Activated CD4-positive, CD25-positive, alpha-beta regulatory T cell treated with anti-CD3 and anti-CD28 coated beads, Interleukin-2, amount 50 U/mL, for 72 hours (primary cell): ENCODE measurements around the gene AGAP1.

Experiments
- DNase-seq: peaks from one replicate; pipeline ENCODE4 v3.0.0; 2021

Gene AGAP1

DNA sequence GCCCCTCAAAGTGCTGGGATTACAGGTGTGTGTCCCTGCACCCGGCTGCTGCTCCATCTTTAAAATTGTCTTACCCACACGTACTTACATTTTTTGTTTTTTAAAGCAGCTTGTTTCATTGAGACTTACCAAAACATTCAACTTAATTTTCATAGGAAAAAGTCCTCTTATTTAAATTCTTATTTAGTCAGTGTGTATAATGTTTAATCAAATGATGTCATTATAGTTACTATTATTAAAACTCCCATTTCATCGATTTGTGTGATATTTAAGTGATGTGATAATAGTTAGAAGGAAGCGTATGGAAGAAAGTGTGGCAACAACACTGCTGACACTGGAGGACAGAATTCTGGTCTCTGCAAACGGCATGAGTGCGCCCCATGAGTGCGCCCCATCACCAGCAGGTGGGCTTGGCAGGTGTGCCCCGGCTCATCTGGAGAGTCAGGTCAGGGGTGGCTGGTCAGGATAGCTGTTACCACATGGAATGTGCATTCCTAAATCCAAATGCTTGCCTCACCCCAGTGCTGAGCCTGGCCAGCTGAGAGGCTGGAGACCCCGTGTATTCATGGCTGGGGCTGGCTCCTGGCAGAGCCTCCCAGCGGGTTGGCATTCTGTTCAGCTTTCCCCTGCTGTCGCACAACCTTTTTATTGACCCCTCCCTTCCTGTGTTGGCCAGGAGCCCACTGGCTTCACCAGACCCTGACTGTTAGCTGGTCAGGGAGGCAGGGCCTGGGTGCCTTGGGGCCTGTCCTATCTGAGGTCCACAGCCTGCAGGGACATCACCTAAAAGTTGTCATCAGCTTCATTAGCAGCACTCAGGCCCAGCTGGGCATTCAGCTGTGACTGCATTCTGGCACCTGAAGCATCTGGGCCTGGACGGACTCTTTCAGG, 79.7 kb downstream of the AGAP1 start:
- DNase-seq: no peak

DNA sequence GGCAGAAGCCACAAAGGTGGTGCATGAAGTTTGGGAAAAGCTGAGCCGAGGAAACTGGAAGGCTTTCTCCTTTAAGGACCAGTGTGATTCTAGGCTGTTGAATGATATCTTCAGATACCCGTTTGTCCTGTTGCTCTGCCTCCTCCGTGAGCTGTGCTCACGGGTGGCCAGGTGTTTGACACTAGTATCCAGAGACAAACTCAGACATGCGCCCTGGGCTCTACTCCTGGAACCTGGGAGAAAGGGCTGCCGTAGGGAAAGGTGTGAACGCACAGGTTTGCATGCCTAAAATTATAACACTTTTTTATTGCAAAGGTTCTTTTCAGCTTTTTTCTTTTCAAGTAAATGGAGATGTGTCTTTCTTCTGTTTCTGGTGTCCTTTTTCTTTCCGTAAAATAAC, 81.6 kb downstream of the AGAP1 start:
- no peak for DNase-seq

DNA sequence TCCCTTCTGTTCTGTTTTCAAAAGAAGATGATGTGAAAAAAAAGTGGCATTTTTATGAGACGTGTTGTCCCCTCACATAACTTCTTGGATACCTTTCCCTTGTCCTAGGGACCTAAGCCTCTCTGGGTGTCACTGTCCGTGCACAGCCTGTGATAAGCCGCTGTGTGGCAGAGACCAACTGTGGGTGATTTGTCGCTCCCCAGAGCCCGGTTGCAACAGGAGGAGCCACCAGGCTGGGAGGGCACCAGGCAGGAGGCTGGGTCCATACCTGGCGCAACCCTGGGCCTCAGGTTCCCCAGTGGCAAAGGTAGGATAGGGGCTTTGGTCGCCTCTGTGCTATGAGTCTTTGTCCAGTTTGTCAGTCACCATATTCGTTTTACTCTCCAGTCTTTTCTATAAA, 82.1 kb downstream of the AGAP1 start:
- DNase-seq: no peak

DNA sequence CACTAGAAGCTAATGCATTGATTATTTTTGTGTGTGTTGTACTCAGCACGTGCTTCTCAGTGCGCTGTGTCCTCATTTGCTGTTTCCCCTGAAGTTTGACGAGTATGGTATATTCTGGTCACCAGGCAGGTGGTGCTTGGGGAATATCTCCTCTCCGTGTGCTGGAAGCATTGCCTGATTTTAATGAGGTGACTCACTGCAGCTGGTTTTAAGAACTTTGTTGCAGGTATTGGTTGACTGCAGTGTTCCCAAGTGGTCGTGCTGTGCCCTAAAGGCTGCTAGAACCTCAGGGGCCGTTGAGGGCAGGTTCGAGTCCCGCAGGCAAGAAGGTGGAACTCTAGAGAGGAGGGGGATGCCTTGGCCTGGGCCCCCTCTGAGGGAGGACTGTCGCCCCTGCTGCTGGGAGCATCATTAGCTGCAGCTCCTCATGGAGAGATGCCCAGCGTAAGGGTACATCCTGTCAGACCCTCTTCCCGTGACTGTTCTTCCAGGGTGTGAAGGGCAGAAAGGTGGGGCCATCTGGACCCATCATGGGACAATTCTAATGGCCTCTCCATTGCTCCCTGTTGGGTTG, 82.6 kb downstream of the AGAP1 start:
- no peak for DNase-seq

DNA sequence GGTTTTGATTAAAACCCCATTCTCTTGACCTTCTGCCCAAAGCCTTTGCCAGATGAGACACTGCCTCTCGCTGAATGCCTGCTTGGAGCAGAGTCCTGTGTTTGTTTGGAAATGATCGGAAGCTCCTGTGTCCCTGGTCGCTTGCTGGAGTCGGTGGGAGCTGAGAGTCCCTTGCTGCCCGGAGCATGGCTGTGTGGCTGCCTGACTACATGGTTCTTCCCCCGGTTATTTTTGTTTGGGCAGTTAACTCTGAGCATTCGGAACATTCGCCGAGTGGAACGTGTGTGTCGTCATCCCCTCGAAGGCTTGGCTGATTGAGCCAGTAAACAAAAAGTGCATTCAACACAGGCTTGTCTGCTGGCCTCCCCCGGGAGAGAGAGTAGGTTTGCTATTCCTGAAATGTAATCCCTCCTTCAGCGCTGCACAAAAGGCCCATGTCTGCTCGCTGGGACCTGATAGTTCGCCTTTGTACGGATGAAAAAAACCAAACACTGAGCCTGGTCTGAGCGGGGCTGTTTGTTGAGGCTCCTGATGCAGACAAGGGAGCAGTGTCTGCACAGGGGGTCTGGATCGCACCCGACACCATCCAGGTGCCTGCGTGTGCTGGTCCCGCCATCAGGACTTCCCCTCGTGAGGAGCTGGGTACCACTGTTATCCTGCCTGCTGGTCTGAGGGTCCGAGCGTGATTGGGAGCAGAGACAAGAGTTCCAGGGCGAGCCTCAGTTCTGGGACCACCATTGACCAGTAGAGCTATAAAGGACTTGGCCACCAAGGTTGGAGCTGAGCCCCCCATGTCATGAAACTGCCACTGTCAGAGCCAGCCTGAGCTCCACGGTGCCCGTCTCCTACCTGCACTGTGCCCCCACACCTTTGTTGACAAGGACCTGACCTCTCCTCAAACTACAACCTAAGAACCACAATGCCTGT, 83.8 kb downstream of the AGAP1 start:
- no peak for DNase-seq

DNA sequence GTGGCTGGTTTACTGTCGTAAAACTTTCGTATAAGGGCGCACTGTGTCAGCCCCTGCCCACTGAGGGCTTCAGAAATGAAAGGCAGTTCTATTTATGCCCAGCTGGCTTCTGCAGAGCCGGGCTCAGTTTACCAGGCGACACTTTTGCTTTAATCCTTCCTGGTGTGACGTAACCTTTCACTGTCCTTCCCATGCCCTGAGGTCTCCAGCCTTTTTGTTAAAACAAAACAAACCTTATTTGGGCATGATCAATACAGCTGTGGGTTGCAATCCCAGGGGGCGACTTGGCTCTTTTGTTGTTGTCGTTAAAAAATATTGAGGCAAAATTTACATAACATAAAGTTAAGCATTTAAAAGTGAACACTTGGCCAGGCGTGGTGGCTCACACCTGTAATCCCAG, 85.3 kb downstream of the AGAP1 start:
- no peak for DNase-seq

DNA sequence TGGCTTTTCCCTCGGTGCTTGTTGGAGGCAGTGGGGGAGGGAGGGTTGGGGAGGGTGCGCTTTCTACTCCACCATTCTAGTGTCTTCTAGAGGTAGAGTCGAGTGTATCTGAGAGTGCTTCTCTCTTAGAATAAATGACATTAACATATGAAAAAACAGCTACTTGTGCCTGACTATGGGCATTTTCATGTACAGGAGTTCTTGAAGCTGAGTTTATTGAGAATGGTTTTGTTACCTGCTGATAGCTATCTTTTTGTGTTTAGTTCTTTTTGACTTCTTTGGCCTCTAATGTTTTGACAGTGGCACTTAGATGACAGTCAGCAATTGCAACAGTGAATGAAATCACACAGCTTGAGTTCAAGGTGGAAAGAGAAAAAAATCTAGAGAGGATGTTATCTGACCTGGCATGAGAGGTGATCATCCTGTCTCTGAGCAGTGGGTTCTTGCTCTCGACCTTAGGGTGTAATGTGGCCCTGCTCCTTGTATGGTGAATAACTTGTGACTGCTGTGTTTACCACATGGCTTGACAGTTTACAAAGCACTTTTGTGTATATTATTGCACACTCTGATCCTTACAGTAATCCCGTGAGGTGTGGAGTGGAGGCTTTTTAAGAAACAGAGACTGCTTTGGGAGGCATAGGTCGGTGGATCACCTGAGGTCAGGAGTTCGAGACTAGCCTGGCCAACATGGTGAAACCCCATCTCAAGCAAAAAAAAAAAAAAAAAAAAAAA, 86.7 kb downstream of the AGAP1 start:
- DNase-seq: no peak

DNA sequence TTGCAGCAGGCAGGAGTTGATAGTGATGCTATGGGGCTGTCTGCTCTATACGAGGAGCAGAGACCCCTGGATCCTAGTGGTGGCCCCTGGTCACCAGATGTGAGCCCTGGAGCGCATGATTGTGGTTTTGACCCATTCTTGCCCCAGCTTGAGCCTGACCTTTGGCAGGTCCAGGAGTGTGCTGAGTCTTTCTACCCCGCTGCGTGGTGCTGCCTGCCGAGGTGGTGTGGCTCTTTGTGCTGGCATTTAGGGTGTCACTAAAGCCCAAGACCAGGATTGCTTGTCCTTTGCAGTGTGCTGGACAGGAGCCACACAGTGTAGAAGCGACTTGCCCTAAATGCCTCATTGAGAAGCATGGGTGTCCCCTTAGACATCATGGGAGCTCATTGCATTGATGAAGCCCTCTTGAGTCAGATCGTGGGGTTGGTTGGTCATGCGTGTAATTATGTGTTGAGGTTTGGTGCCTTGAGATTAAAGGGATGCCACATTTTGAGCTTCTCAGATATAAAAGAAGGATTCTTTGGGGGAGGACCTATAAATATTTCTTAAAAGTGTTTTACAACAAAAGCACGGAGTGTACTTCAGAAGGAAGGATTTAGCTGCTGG, 88.3 kb downstream of the AGAP1 start:
- no peak for DNase-seq

DNA sequence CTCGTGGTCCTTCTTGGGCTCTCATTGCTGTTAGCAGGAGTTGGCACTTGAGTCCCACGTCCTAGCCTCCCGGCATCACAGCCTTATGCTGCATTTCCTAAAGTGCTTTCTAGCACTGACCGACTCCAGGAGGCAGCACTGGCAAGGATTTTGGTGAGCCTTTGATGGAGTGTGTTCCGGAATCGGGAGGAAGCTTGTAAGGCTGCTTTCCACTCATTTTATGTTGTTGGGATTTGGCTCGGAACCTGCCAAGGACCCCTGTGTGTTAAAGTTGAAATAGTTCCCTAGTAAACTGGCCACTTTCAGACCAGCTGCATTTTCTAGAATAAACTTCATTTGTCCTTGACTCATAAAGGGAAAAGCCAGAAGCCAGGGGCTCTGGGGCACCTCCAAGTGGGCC, 88.9 kb downstream of the AGAP1 start:
- no peak for DNase-seq

DNA sequence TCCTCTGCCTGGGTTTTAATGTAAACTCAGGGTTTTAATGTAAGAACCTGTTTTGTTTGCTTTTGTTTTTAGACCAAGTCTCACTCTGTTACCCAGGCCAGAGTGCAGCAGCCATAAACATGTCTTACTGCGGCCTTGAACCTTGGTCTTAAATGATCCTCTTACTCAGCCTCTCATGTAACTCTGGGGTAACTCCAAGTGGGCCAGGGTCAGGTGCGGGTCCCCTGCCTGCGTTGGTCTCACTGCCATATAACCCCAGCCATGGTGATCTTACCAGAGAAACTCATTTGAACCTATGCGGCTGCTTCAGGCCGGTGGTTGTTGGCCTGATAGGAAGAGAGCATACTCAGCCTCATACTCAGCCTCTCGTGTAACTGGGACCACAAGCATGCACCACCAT, 89.3 kb downstream of the AGAP1 start:
- DNase-seq: no peak

DNA sequence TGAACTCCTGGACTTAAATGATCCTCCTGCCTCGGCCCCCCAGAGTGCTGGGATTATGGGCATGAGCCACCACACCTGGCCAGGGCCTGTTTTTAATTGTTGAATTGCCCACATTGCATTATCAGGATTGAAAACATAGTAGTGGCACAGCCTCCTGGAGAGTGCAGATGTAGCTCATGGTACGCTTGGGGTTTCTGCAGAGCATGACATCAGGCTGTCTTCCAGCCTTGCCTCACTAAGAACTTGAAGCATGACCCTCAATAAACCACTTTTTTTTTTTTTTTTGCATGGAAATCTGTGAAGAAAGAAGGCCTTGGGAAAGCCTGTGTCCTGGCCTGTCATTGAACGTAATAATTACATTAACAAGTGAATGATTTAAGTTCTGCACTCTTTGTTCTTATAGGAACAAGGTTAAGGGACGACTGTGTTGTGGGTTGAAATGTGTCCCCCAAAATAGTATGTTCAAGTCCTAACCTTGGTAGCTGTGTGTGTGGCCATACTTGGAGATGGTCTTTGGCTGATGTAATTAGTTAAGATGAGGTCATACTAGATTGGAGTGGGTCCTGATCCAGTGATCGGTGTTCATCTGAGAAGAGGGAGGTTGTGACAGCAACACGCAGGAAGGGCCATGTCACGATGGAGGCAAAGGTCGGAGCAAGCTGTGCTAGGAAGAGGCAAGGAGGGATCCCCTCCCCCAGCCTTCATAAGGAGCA, 90.2 kb downstream of the AGAP1 start:
- DNase-seq: no peak

DNA sequence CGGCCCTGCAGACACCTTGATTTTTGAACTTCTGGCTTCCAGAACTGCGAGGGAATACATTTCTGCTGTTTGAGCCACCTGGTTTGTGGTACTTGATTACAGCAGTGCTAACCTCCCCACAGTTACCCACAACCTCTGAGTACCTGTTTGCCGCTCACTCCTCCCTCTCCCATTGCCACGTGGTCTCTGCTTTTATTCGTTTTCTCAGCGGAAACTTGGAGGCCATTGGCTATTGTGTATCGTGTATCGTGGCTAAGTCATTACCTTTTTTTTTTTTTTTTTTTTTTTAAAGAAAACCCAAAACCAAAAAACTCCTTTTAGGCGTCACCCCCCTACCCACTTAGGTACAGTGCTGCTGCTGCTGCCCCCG, 90.8 kb downstream of the AGAP1 start:
- DNase-seq: no peak

DNA sequence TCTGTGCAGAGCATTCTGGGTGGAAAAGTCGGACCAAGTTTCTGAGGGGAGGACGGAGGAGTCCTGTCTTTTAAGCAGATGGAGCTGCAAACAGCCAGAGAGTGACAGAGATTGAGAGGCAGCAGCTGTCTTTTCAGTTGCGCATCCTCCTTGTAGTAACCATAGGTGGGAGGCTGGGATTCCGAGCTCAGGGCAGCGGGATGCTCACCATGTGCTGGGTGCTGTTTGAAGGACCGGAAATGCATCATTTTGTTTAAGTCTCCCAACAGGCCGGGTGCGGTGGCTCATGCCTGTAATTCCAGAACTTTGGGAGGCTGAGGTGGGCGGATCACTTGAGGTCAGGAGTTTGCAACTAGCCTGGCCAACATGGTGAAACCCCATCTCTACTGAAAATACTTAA, 93.4 kb downstream of the AGAP1 start:
- no peak for DNase-seq

DNA sequence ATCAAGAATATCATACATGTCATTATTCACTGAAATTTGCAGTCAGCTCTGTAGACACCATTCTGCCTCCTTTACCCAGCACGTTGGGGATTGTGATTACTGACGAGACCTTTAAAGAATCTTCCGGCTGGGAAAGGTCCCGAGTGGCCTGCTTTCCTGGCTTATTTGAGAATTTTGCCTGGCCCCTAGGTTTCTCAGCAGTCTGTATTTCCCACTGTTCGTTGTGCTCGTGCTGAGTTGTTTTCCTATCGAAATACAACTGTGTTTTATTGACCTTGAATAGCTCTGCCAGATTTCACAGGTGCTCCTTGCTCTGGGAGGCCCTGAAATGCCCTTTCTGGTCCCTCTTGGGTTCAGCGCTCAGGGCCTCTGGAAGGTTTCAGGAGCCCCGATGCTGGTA, 94.9 kb downstream of the AGAP1 start:
- no peak for DNase-seq

DNA sequence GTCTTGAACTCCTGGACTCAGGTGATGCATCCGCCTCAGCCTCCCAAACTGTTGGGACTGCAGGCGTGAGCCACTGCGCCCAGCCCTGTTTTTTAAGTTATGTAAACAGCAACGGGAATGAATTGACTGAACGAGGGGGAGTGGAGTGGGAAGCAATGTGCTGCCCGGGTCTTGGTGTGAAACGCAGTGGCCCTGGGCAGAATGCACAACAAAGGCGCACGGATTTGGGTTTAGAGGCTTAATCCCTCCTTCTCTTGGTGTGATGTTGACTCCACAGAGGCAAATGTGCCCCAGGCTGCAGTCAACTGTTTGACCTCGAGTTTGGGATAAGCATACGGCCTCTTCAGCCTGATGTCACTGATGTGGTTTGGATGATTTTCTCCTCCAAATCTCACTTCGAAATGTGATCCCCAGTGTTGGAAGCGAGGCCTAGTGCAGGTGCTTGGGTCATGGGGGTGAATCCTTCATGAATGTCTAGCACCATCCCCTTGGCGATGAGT, 97.4 kb downstream of the AGAP1 start:
- no peak for DNase-seq

DNA sequence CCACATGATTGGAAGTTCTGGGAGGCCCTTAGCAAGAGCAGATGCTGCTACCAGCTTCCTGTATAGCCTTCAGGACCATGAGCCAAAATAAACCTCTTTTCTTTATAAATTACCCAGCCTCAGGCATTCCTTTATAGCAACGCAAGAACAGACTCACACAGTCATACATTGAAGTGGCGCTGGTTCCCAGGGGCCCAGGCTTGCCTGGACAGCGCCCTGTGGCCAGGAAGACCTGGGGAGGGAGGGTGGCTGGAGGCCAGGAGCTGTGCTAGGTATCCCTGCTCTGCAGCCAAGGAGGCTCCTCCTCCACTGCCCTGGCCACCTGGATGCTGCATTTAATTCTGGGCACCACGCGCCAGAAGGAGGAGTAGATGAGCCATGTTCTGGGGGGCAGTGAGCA, 98.1 kb downstream of the AGAP1 start:
- no peak for DNase-seq

DNA sequence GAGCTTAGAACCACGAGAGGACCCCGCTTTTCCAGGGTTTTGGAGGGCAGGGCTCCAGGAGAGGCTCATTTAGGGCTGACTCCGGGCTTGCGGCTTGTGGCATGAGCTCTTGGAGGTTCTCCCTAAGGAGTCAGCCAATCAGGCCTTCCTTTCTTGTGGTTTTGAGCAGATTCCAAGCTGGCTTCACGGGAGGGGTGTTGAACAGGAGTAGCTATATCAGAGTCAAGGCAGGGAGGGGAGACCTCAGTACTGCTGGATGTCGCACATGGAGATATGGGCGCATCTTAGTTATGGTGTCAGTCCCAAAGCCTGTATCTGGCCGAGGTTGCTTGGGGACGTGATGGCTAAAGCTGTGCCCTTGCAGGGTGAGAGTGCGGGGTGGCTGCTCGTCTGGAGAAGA, 98.6 kb downstream of the AGAP1 start:
- DNase-seq: no peak

DNA sequence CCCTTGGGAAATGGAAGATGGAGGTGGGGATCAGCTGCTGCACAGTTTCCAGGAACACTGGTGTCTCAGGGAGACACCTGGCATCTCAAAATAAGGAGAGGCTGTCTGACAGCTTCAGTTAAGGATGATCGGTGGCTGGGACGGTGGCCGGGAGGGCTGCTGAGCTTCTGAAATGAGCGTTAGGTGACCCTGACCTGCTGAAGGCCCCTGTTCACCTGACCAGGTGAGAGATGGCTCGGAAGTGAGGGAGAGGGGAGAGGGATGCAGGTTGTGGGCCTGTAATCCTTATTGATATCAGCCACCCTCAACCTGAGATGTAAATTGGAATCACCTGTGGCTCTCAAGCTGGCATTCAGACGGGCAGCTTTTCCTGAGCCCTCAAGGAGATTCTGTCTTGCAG, 99.0 kb downstream of the AGAP1 start:
- no peak for DNase-seq

DNA sequence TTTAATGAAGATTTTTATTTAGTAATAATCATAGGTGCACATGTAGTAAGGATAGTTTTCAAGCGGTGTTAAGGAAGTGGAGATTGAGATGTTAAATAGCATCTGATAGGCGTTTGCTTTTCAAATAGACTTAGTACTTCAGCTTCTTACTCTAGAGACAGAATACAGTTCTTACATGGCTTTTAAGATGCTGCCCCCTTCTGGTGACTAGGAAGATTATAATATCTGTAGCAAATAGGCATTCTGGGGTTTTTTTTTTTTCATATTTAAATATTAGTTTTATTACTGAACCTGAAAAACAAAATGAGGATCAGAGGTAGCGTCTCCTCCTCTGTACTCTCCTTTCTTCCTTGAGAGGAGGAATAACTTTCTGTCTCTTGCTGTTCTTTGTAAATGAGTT, 100.2 kb downstream of the AGAP1 start:
- no peak for DNase-seq

DNA sequence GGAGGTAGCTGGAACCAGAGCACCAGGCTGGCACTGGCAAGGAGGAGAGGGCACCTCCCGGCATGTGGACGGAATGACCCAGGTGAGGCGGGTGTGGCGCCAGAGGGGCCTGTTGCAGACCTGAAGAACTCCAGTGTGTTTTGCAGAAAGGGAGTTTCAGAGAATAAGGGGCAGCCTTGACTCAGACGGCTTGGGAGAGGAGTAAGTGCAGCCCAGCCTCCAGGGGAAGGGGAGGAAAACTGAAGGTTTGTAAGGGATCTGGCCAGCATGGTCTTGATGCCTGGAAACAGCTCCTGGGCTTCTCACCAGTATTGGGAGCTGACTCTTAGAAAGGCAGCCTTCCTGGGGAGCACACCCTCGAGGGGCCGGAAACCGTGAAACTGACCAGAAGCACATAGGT, 101.1 kb downstream of the AGAP1 start:
- DNase-seq: no peak

DNA sequence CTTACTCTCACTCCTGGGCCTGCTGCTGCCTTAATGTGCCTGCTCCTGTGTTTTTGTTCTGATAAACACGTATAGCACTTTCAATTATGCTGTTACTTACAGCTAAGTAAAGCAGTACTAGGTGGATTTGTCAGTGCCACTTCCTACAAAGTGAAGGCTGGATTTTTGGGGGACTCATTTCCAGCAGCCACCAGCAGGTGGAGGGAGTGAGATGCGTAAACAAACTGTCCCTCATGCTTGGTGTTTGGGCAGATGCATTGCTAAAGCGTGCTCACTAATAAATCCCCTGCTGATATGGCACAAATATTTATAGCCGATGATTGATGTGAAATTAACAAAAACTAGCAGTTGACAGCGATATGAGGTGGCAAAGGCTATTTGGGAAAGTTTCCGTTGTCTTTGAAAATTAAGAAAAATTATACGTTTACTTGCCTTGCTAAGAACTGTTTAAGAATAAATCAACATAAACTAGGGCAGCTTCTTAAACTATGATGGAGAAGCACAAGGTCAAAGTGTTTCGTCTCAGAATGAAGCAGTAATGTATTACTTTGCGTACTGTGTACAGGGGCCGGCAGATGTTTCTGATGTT, 101.7 kb downstream of the AGAP1 start:
- DNase-seq: no peak
